Uterus (tissue), 4 donors: Measurements from ENCODE around the gene HRH2. TPM values are rescaled to one million over a fixed set of nuclear protein-coding genes. Genes with fewer than 3 reads are reported as not detected.
"Not testable (repeated sequence)": the region's sequence is repeated elsewhere in the genome, so short reads cannot be mapped to it uniquely, and the experiment has no call there.

ENCODE experiments used
- DNase-seq, 2 donors: peaks; one replicate each; pipeline ENCODE4 v3.0.0-alpha.2; 2019 to 2020
- H3K27ac ChIP-seq, 2 donors: fragments of 200-600 bp; sonication (generic); 1 replicate in 1 of 2; 2 replicates in 1 of 2; pipeline ENCODE4 v1.5.1; 2016 to 2018
- H3K27me3 ChIP-seq, 2 donors: fragments of 200-600 bp; sonication (generic); one replicate each; pipeline ENCODE4 v1.5.1; 2018 to 2019; ENCODE audit warnings: control low read depth in 1 of 2
- H3K36me3 ChIP-seq, 2 donors: fragments of 200-600 bp; sonication (generic); one replicate each; pipeline ENCODE4 v1.5.1; 2019; ENCODE audit warnings: control low read depth in 1 of 2
- H3K4me1 ChIP-seq, 2 donors: fragments of 200-600 bp; sonication (generic); one replicate each; pipeline ENCODE4 v1.5.1; 2018 to 2019; ENCODE audit warnings: control low read depth in 1 of 2
- H3K4me3 ChIP-seq, 2 donors: fragments of 200-600 bp; sonication (generic); 1 replicate in 1 of 2; 2 replicates in 1 of 2; pipeline ENCODE4 v1.5.1; 2018 to 2019; ENCODE audit warnings: mild to moderate bottlenecking in 1 of 2
- H3K9me3 ChIP-seq, 2 donors: fragments of 200-600 bp; sonication (generic); one replicate each; pipeline ENCODE4 v1.5.1; 2019; ENCODE audit warnings: control low read depth in 1 of 2
- POLR2A ChIP-seq, 2 donors: fragments of 450-650 bp; IDR thresholded peaks; one replicate each; pipeline ENCODE4 v1.6.1; 2016; ENCODE audit warnings: antibody characterized with exemption in 2 of 2, mild to moderate bottlenecking in 1 of 2, moderate library complexity in 1 of 2
- intact Hi-C: fragments of 100-400 bp; cut with DNase I; formaldehyde crosslinking; loops from one replicate; pipeline ENCODE4 v1.15.1; 2023; ENCODE audit warnings: low total_unique reads
- total RNA-seq, 4 donors: library from RNA; depleted of rRNA in 3 of 4; stranded (reverse); fragments of >200 nt in 3 of 4; gene quantifications; one replicate each; pipeline versions ENCODE4 v1.1.0 to v1.2.4, GENCODE V29; 2014 to 2023
- TF ChIP-seq, protein P1 (sequence below), 4 experiments: fragments of 200-600 bp in 2 of 4; fragments of 450-650 bp in 2 of 4; sonication (generic) in 2 of 4; IDR thresholded peaks; one replicate each; pipeline ENCODE4 v1.5.1; 2016 to 2019; ENCODE audit warnings: antibody characterized with exemption in 4 of 4, mild to moderate bottlenecking in 2 of 4, moderate library complexity in 1 of 4
- donor health status: DM: yes; HTN: yes; CAD: no.

Gene HRH2
- total RNA-seq, 4 donors from 2014 or later: 0.51 to 4.4 (median 4.1) TPM; not detected in 1

DNA sequence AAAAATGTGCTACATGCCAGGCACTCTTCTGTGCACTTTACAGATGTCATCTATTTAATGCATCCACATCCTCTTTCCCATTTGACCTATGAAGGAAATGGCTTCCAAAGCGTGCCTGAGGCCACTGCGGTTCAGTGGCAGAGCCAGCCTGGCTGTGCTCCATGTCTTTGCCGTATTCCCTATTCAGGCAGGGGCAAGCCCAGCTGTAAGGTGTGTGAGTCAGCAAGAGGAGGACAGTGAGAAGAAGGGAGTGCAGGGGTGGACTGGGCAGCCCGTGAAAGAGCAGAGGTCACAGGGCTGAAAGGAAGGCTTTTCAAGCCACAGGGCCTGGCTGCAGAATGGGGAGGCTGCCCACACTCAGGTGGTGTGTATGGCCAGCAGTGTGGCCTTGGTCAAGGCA is 91.7 kb downstream of the HRH2 start:
- DNase-seq: no peak
- H3K27me3 ChIP-seq: no peaks in the 10 kb centered on the region

DNA sequence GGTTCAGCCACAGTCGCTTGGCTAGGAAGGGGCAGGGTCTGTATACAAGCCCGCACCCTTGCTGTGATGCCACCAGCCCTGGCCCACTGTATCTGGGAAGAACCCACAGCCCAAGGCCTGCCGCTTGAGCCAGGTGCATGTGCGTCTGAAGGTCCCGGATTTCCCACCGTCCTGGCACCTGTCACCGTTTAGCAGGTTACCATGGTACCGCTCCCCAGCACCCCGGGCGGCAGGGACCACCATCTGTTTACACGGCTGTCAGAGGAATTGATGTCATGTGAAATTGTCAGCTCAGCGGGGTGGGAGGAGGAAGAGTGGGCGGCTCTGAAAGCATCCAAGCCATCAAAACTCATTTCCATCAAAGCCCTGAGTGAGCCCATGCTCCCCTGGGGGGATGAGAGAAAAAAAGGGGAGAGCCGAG is 92.7 kb downstream of the HRH2 start:
- Histone ChIP-seq H3K9me3 (no peaks in the 10 kb centered on the region), H3K27me3 (no peaks in the 10 kb centered on the region), H3K36me3 (no peaks in the 10 kb centered on the region), H3K4me1 (no peaks in the 10 kb centered on the region), H3K4me3 (no peak overlapping the region), H3K27ac (no peak overlapping the region)
- DNase-seq: no peak
- intact Hi-C loops: no loop called here
- TF ChIP-seq, protein P1, sequence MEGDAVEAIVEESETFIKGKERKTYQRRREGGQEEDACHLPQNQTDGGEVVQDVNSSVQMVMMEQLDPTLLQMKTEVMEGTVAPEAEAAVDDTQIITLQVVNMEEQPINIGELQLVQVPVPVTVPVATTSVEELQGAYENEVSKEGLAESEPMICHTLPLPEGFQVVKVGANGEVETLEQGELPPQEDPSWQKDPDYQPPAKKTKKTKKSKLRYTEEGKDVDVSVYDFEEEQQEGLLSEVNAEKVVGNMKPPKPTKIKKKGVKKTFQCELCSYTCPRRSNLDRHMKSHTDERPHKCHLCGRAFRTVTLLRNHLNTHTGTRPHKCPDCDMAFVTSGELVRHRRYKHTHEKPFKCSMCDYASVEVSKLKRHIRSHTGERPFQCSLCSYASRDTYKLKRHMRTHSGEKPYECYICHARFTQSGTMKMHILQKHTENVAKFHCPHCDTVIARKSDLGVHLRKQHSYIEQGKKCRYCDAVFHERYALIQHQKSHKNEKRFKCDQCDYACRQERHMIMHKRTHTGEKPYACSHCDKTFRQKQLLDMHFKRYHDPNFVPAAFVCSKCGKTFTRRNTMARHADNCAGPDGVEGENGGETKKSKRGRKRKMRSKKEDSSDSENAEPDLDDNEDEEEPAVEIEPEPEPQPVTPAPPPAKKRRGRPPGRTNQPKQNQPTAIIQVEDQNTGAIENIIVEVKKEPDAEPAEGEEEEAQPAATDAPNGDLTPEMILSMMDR (IDR thresholded peaks at IDR 0.05): no peak
- no peak for TF ChIP-seq POLR2A (IDR thresholded peaks at IDR 0.05)

More for the DNA sequence above, 91.7 kb downstream of the HRH2 start:
- TF ChIP-seq, protein P1 (IDR thresholded peaks at IDR 0.05): no peak
- no peak for TF ChIP-seq POLR2A (IDR thresholded peaks at IDR 0.05)
- Histone ChIP-seq H3K4me3 (no peak overlapping the region), H3K36me3 (no peaks in the 10 kb centered on the region), H3K4me1 (no peaks in the 10 kb centered on the region), H3K27ac (no peak overlapping the region), H3K9me3 (no peaks in the 10 kb centered on the region)
- intact Hi-C loops: no loop called here

DNA sequence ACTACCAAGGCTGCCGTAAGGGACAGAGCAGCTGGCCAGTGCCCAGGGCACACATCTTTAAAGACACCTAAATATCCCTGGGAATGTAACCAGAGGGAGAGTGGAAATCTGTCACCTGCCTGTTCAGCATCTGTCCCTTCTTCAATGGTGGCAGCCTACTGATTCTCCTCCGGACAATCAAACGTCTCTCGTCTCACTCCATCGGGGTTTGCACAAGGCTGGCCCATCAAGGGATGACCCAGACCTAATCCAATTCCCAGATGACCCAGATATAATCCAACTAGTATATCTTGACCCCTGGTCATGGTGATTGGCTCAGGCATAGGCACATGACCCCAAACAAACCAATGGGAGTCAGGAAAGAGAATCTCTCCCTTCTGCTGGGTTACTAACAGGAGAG is 93.5 kb downstream of the HRH2 start:
- no peak for DNase-seq
- Histone ChIP-seq H3K4me3 (no peak overlapping the region), H3K9me3 (no peaks in the 10 kb centered on the region), H3K36me3 (no peaks in the 10 kb centered on the region), H3K4me1 (no peaks in the 10 kb centered on the region), H3K27ac (no peak overlapping the region), H3K27me3 (no peaks in the 10 kb centered on the region)
- no peak for TF ChIP-seq POLR2A (IDR thresholded peaks at IDR 0.05)
- TF ChIP-seq, protein P1 (IDR thresholded peaks at IDR 0.05): no peak
- intact Hi-C loops: no loop called here

DNA sequence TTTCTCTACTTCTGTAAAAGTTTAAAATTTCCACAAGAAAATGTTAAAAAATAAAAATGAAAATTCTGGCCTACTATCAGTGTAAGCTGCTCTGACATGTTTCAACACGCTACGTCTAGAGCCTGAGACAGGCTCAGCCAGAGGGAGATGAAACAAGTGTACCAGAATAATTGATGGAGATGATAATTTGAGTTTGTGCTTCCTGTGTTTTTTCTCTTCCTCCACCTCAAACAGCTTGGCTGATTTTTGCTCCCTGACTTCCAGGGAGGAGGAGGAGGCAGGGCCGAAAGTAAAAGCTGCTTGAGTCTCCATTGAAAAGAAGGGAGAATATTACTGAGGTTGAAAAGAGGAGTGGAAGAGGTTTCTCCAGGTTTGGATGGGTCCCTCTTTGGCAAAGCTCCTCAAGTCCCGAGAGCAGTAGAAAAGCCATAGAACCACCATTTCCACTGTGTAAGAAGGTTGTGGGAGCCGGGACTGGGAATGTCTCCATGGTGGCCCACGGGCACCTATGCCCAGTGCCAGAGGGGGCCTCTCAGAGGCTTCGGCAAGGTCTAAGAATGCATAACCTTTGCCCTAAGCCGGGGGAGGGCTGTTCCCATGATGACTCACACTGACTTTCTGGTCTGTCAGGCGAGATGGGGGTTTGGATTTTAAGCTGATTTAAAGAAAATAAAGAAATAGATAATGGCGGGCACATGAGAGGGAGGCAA is 95.1 kb downstream of the HRH2 start:
- intact Hi-C loops: no loop called here
- TF ChIP-seq POLR2A (IDR thresholded peaks at IDR 0.05): no peak
- TF ChIP-seq, protein P1 (IDR thresholded peaks at IDR 0.05): no peak
- Histone ChIP-seq H3K36me3 (no peaks in the 10 kb centered on the region), H3K27me3 (no peaks in the 10 kb centered on the region), H3K4me3 (no peak overlapping the region), H3K9me3 (no peaks in the 10 kb centered on the region), H3K4me1 (no peaks in the 10 kb centered on the region), H3K27ac (no peak overlapping the region)
- DNase-seq: no peak

DNA sequence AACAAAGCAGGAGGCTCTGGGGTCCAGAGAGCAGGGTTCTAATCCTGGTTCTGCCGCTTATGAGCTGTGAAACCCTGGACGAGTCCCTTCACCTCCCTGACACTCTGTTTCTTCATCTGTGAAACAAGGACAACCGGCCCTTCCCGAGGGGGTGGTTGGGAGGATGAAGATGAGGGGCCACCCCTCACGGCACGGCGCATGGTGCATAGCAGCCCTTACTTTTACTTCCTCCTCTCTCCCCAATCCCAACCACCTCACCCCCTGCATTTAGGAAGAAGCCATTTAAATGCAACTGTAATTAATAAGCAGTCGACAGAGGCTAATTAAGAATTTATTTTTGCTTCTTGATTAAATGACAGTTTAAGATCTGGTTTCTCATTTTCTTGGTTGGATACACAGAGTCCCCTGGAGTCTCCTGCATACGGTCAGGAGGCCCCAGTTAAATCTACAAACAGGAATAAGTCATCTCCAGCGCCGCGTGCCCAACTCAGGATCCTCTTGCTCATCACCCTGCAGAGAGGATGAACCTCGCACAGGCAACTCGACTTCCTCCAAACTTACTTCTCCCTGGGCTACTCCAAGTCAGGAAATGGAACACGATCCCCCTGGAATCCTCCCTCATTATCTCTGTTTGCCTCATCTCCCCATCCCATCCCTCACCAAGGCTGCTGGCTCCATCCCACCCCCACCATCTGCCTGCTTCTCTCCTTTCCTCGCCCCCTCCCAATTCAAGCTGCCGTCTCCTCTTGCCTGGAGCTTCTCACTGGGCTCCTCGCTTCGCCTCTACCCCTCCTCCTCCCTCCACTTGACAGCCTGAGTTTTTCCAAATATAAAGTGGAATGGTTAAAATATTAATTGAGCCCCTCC is 95.9 kb downstream of the HRH2 start:
- intact Hi-C loops: no loop called here

DNA sequence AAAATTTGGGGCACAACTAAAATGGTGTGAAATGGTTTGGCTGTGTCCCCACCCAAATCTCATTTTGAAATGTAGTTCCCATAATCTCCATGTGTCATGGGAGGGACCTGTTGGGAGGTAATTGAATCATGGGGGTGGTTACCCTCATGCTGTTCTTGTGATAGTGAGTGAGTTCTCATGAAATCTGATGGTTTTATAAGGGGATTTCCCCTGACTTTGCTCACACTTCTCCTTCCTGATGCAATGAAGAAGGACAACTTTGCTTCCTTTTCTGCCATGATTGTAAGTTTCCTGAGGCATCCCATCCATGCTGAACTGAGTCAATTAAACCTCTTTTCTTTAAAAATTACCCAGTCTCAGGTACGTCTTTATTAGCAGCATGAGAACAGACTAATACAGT is 102.1 kb downstream of the HRH2 start:
- H3K4me3 ChIP-seq, H3K27ac ChIP-seq, H3K4me1 ChIP-seq, H3K27me3 ChIP-seq, H3K9me3 ChIP-seq, DNase-seq, intact Hi-C loops, H3K36me3 ChIP-seq: not testable (repeated sequence)

More for the DNA sequence above, 95.9 kb downstream of the HRH2 start:
- Histone ChIP-seq H3K36me3 (no peaks in the 10 kb centered on the region), H3K27me3 (no peaks in the 10 kb centered on the region), H3K4me3 (no peak overlapping the region), H3K4me1 (no peaks in the 10 kb centered on the region), H3K27ac (no peak overlapping the region), H3K9me3 (no peaks in the 10 kb centered on the region)
- no peak for DNase-seq
- TF ChIP-seq, protein P1 (IDR thresholded peaks at IDR 0.05): no peak
- TF ChIP-seq POLR2A (IDR thresholded peaks at IDR 0.05): no peak
